H1 (cell line): ENCODE measurements around the gene SIGLECL1. TPM values are rescaled to one million over a fixed set of nuclear protein-coding genes. Genes with fewer than 3 reads are reported as not detected.

ENCODE experiments used
- EGR1 ChIP-seq: IDR thresholded peaks from 2 replicates; pipeline ENCODE4 v1.6.1; 2011; ENCODE audit warnings: low read depth, low read length, borderline replicate concordance
- EP300 ChIP-seq, 2 experiments: IDR thresholded peaks; 1 replicate in 1 of 2; 2 replicates in 1 of 2; pipeline ENCODE4 v1.6.1; 2011 to 2012; ENCODE audit warnings: low read depth in 2 of 2, low read length in 2 of 2, mild to moderate bottlenecking in 2 of 2, borderline replicate concordance in 1 of 2, inconsistent platforms in 1 of 2, moderate library complexity in 1 of 2
- POLR2AphosphoS5 ChIP-seq: IDR thresholded peaks from 2 replicates; pipeline ENCODE4 v1.6.1; 2011; ENCODE audit warnings: low read depth, low read length
- polyA plus RNA-seq, 7 experiments: library from polyadenylated mRNA; depleted of rRNA in 3 of 7; stranded (reverse) in 5 of 7; unstranded in 2 of 7; fragments of >200 nt in 5 of 7; fragments of 200-250 nt in 2 of 7; gene quantifications; 1 replicate in 5 of 7; 2 replicates in 1 of 7; 4 replicates in 1 of 7; pipeline versions ENCODE4 v1.2.1 to v1.2.3, GENCODE V29; 2011 to 2013; ENCODE audit warnings: missing spikeins in 2 of 7, mixed read lengths in 2 of 7
- total RNA-seq: library from RNA; stranded (reverse); fragmentation: NEBNext Ultra II Directional; extraction: Animal tissue kit (Norgen Biotek cat#: 25700); gene quantifications from 2 replicates; pipeline ENCODE4 v1.2.1, GENCODE V29; 2021
- TF ChIP-seq, protein P1 (sequence below): fragments of 300-600 bp; sonication (generic); IDR thresholded peaks from 2 replicates; pipeline ENCODE4 v1.7.1; 2012; ENCODE audit warnings: low read length, moderate library complexity, mild to moderate bottlenecking, inconsistent platforms; ENCODE audit not compliant: insufficient replicate concordance

Gene SIGLECL1
- total and polyA plus RNA-seq, 2 of the 8 experiments (the other 6 are each of a cell fraction or from before 2014, with no cell fraction given): not detected

DNA sequence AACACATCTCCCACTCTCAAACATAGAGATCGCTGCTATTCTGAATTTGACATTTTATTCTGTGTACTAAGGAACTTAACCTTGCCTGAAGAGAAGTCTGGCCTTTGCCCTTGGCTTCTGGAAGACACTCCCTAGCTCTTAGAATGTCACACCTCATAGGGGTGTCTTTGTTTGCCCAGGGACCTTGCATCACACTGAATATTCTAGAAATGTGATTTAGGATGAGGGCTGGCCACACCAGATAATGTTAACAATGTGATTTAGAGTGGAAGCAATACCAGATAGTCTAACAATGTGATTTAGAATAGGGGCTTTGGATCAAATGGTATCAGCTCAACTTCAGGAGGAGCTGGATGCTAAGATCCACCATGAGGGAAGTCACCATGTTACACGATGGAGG is 6.6 kb downstream of the SIGLECL1 start (continued):
- TF ChIP-seq, protein P1, sequence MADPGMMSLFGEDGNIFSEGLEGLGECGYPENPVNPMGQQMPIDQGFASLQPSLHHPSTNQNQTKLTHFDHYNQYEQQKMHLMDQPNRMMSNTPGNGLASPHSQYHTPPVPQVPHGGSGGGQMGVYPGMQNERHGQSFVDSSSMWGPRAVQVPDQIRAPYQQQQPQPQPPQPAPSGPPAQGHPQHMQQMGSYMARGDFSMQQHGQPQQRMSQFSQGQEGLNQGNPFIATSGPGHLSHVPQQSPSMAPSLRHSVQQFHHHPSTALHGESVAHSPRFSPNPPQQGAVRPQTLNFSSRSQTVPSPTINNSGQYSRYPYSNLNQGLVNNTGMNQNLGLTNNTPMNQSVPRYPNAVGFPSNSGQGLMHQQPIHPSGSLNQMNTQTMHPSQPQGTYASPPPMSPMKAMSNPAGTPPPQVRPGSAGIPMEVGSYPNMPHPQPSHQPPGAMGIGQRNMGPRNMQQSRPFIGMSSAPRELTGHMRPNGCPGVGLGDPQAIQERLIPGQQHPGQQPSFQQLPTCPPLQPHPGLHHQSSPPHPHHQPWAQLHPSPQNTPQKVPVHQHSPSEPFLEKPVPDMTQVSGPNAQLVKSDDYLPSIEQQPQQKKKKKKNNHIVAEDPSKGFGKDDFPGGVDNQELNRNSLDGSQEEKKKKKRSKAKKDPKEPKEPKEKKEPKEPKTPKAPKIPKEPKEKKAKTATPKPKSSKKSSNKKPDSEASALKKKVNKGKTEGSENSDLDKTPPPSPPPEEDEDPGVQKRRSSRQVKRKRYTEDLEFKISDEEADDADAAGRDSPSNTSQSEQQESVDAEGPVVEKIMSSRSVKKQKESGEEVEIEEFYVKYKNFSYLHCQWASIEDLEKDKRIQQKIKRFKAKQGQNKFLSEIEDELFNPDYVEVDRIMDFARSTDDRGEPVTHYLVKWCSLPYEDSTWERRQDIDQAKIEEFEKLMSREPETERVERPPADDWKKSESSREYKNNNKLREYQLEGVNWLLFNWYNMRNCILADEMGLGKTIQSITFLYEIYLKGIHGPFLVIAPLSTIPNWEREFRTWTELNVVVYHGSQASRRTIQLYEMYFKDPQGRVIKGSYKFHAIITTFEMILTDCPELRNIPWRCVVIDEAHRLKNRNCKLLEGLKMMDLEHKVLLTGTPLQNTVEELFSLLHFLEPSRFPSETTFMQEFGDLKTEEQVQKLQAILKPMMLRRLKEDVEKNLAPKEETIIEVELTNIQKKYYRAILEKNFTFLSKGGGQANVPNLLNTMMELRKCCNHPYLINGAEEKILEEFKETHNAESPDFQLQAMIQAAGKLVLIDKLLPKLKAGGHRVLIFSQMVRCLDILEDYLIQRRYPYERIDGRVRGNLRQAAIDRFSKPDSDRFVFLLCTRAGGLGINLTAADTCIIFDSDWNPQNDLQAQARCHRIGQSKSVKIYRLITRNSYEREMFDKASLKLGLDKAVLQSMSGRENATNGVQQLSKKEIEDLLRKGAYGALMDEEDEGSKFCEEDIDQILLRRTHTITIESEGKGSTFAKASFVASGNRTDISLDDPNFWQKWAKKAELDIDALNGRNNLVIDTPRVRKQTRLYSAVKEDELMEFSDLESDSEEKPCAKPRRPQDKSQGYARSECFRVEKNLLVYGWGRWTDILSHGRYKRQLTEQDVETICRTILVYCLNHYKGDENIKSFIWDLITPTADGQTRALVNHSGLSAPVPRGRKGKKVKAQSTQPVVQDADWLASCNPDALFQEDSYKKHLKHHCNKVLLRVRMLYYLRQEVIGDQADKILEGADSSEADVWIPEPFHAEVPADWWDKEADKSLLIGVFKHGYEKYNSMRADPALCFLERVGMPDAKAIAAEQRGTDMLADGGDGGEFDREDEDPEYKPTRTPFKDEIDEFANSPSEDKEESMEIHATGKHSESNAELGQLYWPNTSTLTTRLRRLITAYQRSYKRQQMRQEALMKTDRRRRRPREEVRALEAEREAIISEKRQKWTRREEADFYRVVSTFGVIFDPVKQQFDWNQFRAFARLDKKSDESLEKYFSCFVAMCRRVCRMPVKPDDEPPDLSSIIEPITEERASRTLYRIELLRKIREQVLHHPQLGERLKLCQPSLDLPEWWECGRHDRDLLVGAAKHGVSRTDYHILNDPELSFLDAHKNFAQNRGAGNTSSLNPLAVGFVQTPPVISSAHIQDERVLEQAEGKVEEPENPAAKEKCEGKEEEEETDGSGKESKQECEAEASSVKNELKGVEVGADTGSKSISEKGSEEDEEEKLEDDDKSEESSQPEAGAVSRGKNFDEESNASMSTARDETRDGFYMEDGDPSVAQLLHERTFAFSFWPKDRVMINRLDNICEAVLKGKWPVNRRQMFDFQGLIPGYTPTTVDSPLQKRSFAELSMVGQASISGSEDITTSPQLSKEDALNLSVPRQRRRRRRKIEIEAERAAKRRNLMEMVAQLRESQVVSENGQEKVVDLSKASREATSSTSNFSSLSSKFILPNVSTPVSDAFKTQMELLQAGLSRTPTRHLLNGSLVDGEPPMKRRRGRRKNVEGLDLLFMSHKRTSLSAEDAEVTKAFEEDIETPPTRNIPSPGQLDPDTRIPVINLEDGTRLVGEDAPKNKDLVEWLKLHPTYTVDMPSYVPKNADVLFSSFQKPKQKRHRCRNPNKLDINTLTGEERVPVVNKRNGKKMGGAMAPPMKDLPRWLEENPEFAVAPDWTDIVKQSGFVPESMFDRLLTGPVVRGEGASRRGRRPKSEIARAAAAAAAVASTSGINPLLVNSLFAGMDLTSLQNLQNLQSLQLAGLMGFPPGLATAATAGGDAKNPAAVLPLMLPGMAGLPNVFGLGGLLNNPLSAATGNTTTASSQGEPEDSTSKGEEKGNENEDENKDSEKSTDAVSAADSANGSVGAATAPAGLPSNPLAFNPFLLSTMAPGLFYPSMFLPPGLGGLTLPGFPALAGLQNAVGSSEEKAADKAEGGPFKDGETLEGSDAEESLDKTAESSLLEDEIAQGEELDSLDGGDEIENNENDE: no peak
- no peak for TF ChIP-seq POLR2AphosphoS5
- no peak for TF ChIP-seq EGR1
- TF ChIP-seq EP300 (IDR thresholded peaks at IDR 0.05; ENCODE audit: borderline replicate concordance in 1 of 2, low read depth in 2 of 2, low read length in 2 of 2): no peak
